HepG2 (cell line): ENCODE results near the gene TERB2. TPM values are rescaled to one million over a fixed set of nuclear protein-coding genes. Genes with fewer than 3 reads are reported as not detected.

ENCODE experiments used
- ISX ChIP-seq: sonication (generic); formaldehyde crosslinking; conservative IDR thresholded peaks from 2 replicates; pipeline ENCODE4 v1.5.0; 2020; ENCODE audit warnings: missing genetic modification reagents
- KLF6 ChIP-seq: IDR thresholded peaks from 2 replicates; pipeline ENCODE4 v1.8.0; 2016; ENCODE audit warnings: missing biosample characterization, missing genetic modification reagents
- NCOA5 ChIP-seq: sonication (generic); formaldehyde crosslinking; IDR thresholded peaks from 2 replicates; pipeline ENCODE4 v1.4.0; 2020; ENCODE audit warnings: missing genetic modification reagents
- PCBP1 ChIP-seq: fragments of 200-400 bp; formaldehyde crosslinking; IDR thresholded peaks from 2 replicates; pipeline ENCODE4 v1.6.1; 2017; ENCODE audit warnings: mild to moderate bottlenecking, low read depth, low read length, borderline replicate concordance
- PHF5A ChIP-seq: IDR thresholded peaks from one replicate; pipeline ENCODE4 v1.6.1; 2018; ENCODE audit warnings: low read depth, missing genetic modification reagents; ENCODE audit not compliant: unreplicated experiment
- SIN3A ChIP-seq: IDR thresholded peaks from 2 replicates; pipeline ENCODE4 v1.6.1; 2011; ENCODE audit warnings: low read depth, mild to moderate bottlenecking, control low read depth, low read length, borderline replicate concordance
- SP140L ChIP-seq: sonication (generic); formaldehyde crosslinking; IDR thresholded peaks from 2 replicates; pipeline ENCODE4 v1.4.0; 2020; ENCODE audit warnings: missing genetic modification reagents, borderline replicate concordance
- TBX3 ChIP-seq: fragments of 450-650 bp; IDR thresholded peaks from 2 replicates; pipeline ENCODE4 v1.6.1; 2017; ENCODE audit warnings: antibody characterized with exemption, mild to moderate bottlenecking, inconsistent platforms, borderline replicate concordance
- YEATS2 ChIP-seq: sonication (generic); formaldehyde crosslinking; IDR thresholded peaks from 2 replicates; pipeline ENCODE4 v1.4.0; 2020; ENCODE audit warnings: missing genetic modification reagents, borderline replicate concordance
- ZBTB3 ChIP-seq: sonication (generic); formaldehyde crosslinking; IDR thresholded peaks from 2 replicates; pipeline ENCODE4 v1.4.0; 2020; ENCODE audit warnings: low read depth, mild to moderate bottlenecking, moderate library complexity, missing genetic modification reagents, borderline replicate concordance
- ZFAT ChIP-seq: sonication (generic); formaldehyde crosslinking; conservative IDR thresholded peaks from 2 replicates; pipeline ENCODE4 v1.8.1; 2023; ENCODE audit warnings: missing genetic modification reagents, inconsistent platforms
- ZNF24 ChIP-seq: fragments of 450-650 bp; IDR thresholded peaks from 2 replicates; pipeline ENCODE4 v1.6.1; 2017; ENCODE audit warnings: antibody characterized with exemption, mild to moderate bottlenecking
- ZNF251 ChIP-seq: sonication (generic); formaldehyde crosslinking; IDR thresholded peaks from 2 replicates; pipeline ENCODE4 v1.9.0; 2021; ENCODE audit warnings: mild to moderate bottlenecking, missing genetic modification reagents
- ZNF335 ChIP-seq: sonication (generic); formaldehyde crosslinking; IDR thresholded peaks from 2 replicates; pipeline ENCODE4 v1.4.0; 2020; ENCODE audit warnings: missing genetic modification reagents
- ZNF530 ChIP-seq: sonication (generic); formaldehyde crosslinking; IDR thresholded peaks from 2 replicates; pipeline ENCODE4 v1.5.0; 2020; ENCODE audit warnings: low read depth, mild to moderate bottlenecking, missing genetic modification reagents
- ZNF546 ChIP-seq: sonication (generic); formaldehyde crosslinking; conservative IDR thresholded peaks from 2 replicates; pipeline ENCODE4 v1.8.1; 2023; ENCODE audit warnings: mild to moderate bottlenecking, missing genetic modification reagents
- ZNF567 ChIP-seq: sonication (generic); formaldehyde crosslinking; IDR thresholded peaks from 2 replicates; pipeline ENCODE4 v1.8.1; 2023; ENCODE audit warnings: mild to moderate bottlenecking, missing genetic modification reagents, borderline replicate concordance
- ZNF598 ChIP-seq: sonication (generic); formaldehyde crosslinking; IDR thresholded peaks from 2 replicates; pipeline ENCODE4 v1.5.1; 2020; ENCODE audit warnings: mild to moderate bottlenecking, missing genetic modification reagents, borderline replicate concordance
- ZNF768 ChIP-seq: sonication (generic); formaldehyde crosslinking; IDR thresholded peaks from 2 replicates; pipeline ENCODE4 v1.4.0; 2020; ENCODE audit warnings: missing genetic modification reagents
- ZNF883 ChIP-seq: sonication (generic); formaldehyde crosslinking; IDR thresholded peaks from 2 replicates; pipeline ENCODE4 v1.5.1; 2020; ENCODE audit warnings: mild to moderate bottlenecking, missing genetic modification reagents; ENCODE audit errors: not compliant biosample characterization
- polyA plus RNA-seq, 8 experiments: library from polyadenylated mRNA; depleted of rRNA in 3 of 8; stranded (reverse) in 7 of 8; unstranded in 1 of 8; fragments of >200 nt; fragmentation: Illumina TruSeq in 4 of 8; extraction: Trizol in 4 of 8; gene quantifications; 2 replicates each; pipeline versions ENCODE4 v1.2.1 to v1.2.3, GENCODE V29; 2011 to 2016; ENCODE audit warnings: low read depth in 4 of 8, missing spikeins in 1 of 8, mixed read lengths in 1 of 8; ENCODE audit not compliant: insufficient read depth in 1 of 8
- total RNA-seq, 5 experiments: library from RNA; depleted of rRNA; stranded (reverse); fragments of >200 nt; fragmentation: Illumina TruSeq; extraction: Trizol; gene quantifications; 2 replicates each; pipeline ENCODE4 v1.2.3, GENCODE V29; 2016; ENCODE audit warnings: low read depth in 1 of 5
- TF ChIP-seq, protein P1 (sequence below): sonication (generic); formaldehyde crosslinking; IDR thresholded peaks from 2 replicates; pipeline ENCODE4 v1.8.0; 2022; ENCODE audit warnings: missing genetic modification reagents, mild to moderate bottlenecking, borderline replicate concordance
- TF ChIP-seq, protein P2 (sequence below): sonication (generic); formaldehyde crosslinking; IDR thresholded peaks from 2 replicates; pipeline ENCODE4 v1.5.1; 2020; ENCODE audit warnings: missing genetic modification reagents, mild to moderate bottlenecking, borderline replicate concordance
- TF ChIP-seq, protein P3 (sequence below): sonication (generic); formaldehyde crosslinking; IDR thresholded peaks from 2 replicates; pipeline ENCODE4 v1.8.1; 2023; ENCODE audit warnings: missing genetic modification reagents, mild to moderate bottlenecking, borderline replicate concordance
- TF ChIP-seq, protein P4 (sequence below): sonication (generic); formaldehyde crosslinking; IDR thresholded peaks from 2 replicates; pipeline ENCODE4 v1.4.0; 2020; ENCODE audit warnings: missing genetic modification reagents; ENCODE audit errors: not compliant biosample characterization

TERB2 gene
- total and polyA plus RNA-seq, 2 of the 13 experiments (the other 11 are each of a cell fraction or from before 2014, with no cell fraction given) = not detected

DNA sequence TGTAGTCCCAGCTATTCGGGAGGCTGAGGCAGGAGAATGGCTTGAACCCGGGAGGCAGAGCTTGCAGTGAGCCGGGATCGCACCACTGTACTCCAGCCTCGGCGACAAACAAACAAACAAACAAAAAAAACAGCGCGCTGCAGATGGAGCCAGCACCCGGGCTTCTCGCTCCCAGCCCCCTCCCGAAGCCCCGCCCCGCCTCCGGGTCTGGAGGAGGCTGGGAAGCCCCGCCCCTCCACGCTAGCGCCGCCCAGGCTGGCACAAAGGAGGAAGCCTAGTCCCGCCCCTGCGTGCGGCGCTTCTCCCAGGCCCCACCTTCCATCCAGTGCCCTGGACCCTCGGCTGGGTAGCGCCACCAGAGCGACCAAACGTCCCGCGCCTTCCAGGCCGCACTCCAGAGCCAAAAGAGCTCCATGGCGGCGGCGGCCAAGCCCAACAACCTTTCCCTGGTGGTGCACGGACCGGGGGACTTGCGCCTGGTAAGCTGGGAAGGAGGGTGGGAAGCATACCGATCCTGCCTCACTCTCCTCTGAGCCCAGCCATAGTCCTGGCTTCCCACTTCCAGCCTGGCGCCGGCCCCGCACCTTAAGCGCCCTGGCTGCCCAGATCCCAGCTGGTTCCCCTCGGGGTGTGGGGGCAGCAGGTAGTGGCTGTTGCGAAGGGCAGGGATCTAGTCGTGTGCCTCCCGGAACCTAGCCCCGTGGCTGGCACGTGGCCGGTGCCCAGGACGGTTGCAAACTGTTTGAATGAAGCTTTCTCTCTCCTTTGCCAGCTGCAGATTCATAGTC lies 66.6 kb downstream of the TERB2 start, which contains the start of gene SORD (continued):
- TF ChIP-seq, protein P1, sequence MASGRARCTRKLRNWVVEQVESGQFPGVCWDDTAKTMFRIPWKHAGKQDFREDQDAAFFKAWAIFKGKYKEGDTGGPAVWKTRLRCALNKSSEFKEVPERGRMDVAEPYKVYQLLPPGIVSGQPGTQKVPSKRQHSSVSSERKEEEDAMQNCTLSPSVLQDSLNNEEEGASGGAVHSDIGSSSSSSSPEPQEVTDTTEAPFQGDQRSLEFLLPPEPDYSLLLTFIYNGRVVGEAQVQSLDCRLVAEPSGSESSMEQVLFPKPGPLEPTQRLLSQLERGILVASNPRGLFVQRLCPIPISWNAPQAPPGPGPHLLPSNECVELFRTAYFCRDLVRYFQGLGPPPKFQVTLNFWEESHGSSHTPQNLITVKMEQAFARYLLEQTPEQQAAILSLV = peak; percentile 94
- TF ChIP-seq SIN3A (no peak), ZNF546 (CRISPR knock-in tag) (peak; percentile 56; the same call in 1 of the 2 replicates), YEATS2 (CRISPR knock-in tag) (peak; percentile 49; the same call in 1 of the 2 replicates), ZNF335 (CRISPR knock-in tag) (no peak; the same call in 1 of the 2 replicates), ZNF24 (no peak), PHF5A (CRISPR knock-in tag) (no peak), ZNF768 (CRISPR knock-in tag) (peak; percentile 44), TBX3 (0 out of 2 replicates have a peak, but pooled peaks have one; percentile 10), ZNF567 (peak; percentile 27; the same call in 1 of the 2 replicates), PCBP1 (no peak), ISX (CRISPR knock-in tag) (no peak), ZBTB3 (CRISPR knock-in tag) (peak; percentile 67; the same call in 1 of the 2 replicates), KLF6 (CRISPR knock-in tag) (no peak), ZNF883 (CRISPR knock-in tag) (peak; percentile 31), ZFAT (CRISPR knock-in tag) (no peak), ZNF251 (CRISPR knock-in tag) (no peak), ZNF530 (CRISPR knock-in tag) (0 out of 2 replicates have a peak, but pooled peaks have one; percentile 75), ZNF598 (CRISPR knock-in tag) (peak; percentile 89; the same call in 1 of the 2 replicates), SP140L (CRISPR knock-in tag) (no peak), NCOA5 (CRISPR knock-in tag) (no peak)
- TF ChIP-seq, protein P2, sequence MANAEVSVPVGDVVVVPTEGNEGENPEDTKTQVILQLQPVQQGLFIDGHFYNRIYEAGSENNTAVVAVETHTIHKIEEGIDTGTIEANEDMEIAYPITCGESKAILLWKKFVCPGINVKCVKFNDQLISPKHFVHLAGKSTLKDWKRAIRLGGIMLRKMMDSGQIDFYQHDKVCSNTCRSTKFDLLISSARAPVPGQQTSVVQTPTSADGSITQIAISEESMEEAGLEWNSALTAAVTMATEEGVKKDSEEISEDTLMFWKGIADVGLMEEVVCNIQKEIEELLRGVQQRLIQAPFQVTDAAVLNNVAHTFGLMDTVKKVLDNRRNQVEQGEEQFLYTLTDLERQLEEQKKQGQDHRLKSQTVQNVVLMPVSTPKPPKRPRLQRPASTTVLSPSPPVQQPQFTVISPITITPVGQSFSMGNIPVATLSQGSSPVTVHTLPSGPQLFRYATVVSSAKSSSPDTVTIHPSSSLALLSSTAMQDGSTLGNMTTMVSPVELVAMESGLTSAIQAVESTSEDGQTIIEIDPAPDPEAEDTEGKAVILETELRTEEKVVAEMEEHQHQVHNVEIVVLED (CRISPR knock-in tag) = peak; percentile 64; the same call in 1 of the 2 replicates
- TF ChIP-seq, protein P3, sequence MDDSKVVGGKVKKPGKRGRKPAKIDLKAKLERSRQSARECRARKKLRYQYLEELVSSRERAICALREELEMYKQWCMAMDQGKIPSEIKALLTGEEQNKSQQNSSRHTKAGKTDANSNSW (CRISPR knock-in tag) = no peak
- TF ChIP-seq, protein P4, sequence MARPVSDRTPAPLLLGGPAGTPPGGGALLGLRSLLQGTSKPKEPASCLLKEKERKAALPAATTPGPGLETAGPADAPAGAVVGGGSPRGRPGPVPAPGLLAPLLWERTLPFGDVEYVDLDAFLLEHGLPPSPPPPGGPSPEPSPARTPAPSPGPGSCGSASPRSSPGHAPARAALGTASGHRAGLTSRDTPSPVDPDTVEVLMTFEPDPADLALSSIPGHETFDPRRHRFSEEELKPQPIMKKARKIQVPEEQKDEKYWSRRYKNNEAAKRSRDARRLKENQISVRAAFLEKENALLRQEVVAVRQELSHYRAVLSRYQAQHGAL (CRISPR knock-in tag) = no peak
